ENCODE measurements around the gene MSX2. TPM values are rescaled to one million over a fixed set of nuclear protein-coding genes. Genes with fewer than 3 reads are reported as not detected.

MSX2 gene
- total RNA-seq, 1 donor from 2014 or later, result 0.27 TPM

- Histone ChIP-seq H3K36me3 (no peaks in the 10 kb centered on the region), H3K27ac (no peak overlapping the region), H3K27me3 (ENCODE audit: low read depth) (no peaks in the 10 kb centered on the region), H3K4me3 (no peak overlapping the region), H3K9me3 (no peaks in the 10 kb centered on the region), H3K4me1 (no peaks in the 10 kb centered on the region)
- ATAC-seq, result no peak
- TF ChIP-seq, protein P1, sequence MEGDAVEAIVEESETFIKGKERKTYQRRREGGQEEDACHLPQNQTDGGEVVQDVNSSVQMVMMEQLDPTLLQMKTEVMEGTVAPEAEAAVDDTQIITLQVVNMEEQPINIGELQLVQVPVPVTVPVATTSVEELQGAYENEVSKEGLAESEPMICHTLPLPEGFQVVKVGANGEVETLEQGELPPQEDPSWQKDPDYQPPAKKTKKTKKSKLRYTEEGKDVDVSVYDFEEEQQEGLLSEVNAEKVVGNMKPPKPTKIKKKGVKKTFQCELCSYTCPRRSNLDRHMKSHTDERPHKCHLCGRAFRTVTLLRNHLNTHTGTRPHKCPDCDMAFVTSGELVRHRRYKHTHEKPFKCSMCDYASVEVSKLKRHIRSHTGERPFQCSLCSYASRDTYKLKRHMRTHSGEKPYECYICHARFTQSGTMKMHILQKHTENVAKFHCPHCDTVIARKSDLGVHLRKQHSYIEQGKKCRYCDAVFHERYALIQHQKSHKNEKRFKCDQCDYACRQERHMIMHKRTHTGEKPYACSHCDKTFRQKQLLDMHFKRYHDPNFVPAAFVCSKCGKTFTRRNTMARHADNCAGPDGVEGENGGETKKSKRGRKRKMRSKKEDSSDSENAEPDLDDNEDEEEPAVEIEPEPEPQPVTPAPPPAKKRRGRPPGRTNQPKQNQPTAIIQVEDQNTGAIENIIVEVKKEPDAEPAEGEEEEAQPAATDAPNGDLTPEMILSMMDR (IDR thresholded peaks at IDR 0.05), result no peak
- DNase-seq, result no peak
- intact Hi-C loops (cut with DNase I), result no loop called here
These were observed 43.3 kb downstream of the MSX2 start for GRCh38 chr5:174767670-174768069.

DNA sequence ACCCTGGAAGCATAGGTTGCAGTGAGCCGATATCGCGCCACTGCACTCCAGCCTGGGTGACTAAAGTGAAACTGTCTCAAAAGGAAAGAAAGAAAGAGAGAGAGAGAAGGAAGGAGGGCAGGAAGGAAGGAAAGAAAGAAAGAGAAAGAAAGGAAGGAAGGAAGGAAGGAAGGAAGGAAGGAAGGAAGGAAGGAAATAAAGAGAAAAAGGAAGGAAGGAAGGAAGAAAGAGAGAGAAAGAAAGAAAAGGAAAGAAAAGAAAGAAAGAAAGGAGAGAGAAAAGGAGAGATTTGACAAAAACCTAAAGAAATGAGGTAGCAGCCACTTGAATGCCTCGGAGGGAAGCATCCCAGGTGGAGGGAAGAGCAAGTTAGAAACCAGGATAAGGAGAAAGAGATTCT is 44.6 kb downstream of the MSX2 start:
- no peaks in the 10 kb centered on the region for H3K27me3 ChIP-seq (ENCODE audit: low read depth)
- TF ChIP-seq, protein P1 (IDR thresholded peaks at IDR 0.05), result no peak
- ATAC-seq (no peak), DNase-seq (no peak)
- no peak overlapping the region for H3K27ac ChIP-seq
- H3K9me3 ChIP-seq, result no peaks in the 10 kb centered on the region
- no peak overlapping the region for H3K4me3 ChIP-seq
- intact Hi-C loops (cut with DNase I), result no loop called here
- no peaks in the 10 kb centered on the region for H3K4me1 ChIP-seq
- no peaks in the 10 kb centered on the region for H3K36me3 ChIP-seq

DNA sequence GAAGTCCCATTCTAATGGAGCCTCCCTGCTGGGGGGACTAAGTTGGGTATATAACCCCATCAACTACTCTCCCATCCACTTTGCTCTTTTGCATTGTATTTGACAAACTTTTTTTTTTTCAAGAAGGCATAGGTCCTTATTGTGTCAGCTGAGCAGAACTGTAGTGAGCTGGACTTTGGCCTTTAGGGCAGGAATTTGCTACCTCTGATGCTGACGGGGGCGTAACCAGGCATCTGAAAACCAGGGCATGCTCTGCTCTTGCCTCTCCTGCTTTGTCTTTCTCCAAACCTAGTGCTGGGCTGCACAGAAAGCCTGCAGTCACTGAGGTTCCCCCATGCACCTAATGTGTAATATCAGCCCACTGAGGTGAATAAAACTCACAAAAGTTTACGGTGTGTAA is 49.0 kb downstream of the MSX2 start:
- intact Hi-C loops (cut with DNase I), result no loop called here
- Histone ChIP-seq H3K4me1 (no peaks in the 10 kb centered on the region), H3K27me3 (ENCODE audit: low read depth) (no peaks in the 10 kb centered on the region), H3K36me3 (no peaks in the 10 kb centered on the region), H3K4me3 (no peak overlapping the region), H3K27ac (no peak overlapping the region), H3K9me3 (no peaks in the 10 kb centered on the region)
- ATAC-seq, result no peak
- TF ChIP-seq, protein P1 (IDR thresholded peaks at IDR 0.05), result no peak
- no peak for DNase-seq

GRCh38 chr5:174775081-174775480 is 50.7 kb downstream of the MSX2 start:
- TF ChIP-seq, protein P1 (IDR thresholded peaks at IDR 0.05), result no peak
- no peak for ATAC-seq
- no peaks in the 10 kb centered on the region for H3K36me3 ChIP-seq
- H3K4me3 ChIP-seq, result no peak overlapping the region
- no peak overlapping the region for H3K27ac ChIP-seq
- no peaks in the 10 kb centered on the region for H3K9me3 ChIP-seq
- H3K4me1 ChIP-seq, result no peaks in the 10 kb centered on the region
- DNase-seq, result no peak
- intact Hi-C loops (cut with DNase I), result no loop called here
- no peaks in the 10 kb centered on the region for H3K27me3 ChIP-seq (ENCODE audit: low read depth)

GRCh38 chr5:174777111-174777510 is 52.7 kb downstream of the MSX2 start:
- H3K27ac ChIP-seq, result no peak overlapping the region
- TF ChIP-seq, protein P1 (IDR thresholded peaks at IDR 0.05), result no peak
- no peaks in the 10 kb centered on the region for H3K9me3 ChIP-seq
- no peak for DNase-seq
- no peaks in the 10 kb centered on the region for H3K36me3 ChIP-seq
- no peak overlapping the region for H3K4me3 ChIP-seq
- no peak for ATAC-seq
- intact Hi-C loops (cut with DNase I), result no loop called here
- H3K4me1 ChIP-seq, result no peaks in the 10 kb centered on the region
- no peaks in the 10 kb centered on the region for H3K27me3 ChIP-seq (ENCODE audit: low read depth)

DNA sequence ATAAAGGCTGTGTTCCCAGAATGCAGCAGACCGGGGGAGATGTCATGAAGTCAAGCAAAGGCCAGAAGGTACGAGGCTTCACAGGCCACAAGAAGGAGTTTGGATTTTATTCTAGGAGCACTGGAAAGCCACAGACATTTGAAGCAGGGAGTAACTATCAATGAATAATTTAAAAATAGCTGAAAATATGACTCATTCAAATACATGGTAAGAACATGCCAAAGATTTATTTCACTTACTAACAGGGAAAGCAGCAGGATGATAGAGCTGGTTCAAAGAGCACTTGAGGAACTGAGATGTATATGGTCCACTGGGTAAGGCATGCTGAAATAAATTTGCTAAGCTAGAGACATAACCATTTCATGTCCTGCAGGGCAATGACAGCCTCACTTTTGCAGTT is 53.2 kb downstream of the MSX2 start:
- H3K27me3 ChIP-seq (ENCODE audit: low read depth), result no peaks in the 10 kb centered on the region
- DNase-seq, result no peak
- ATAC-seq, result no peak
- intact Hi-C loops (cut with DNase I), result no loop called here
- H3K4me1 ChIP-seq, result no peaks in the 10 kb centered on the region
- no peak overlapping the region for H3K4me3 ChIP-seq
- no peaks in the 10 kb centered on the region for H3K9me3 ChIP-seq
- no peaks in the 10 kb centered on the region for H3K36me3 ChIP-seq
- TF ChIP-seq, protein P1 (IDR thresholded peaks at IDR 0.05), result no peak
- H3K27ac ChIP-seq, result no peak overlapping the region
